ENCODE results near the gene ROR2.

ROR2 gene

GRCh38 chr9:91720751-91721705 lies 229.0 kb downstream of the ROR2 start:
- no peak for DNase-seq (ENCODE audit: low read depth in 2 of 2)

GRCh38 chr9:91720313-91720712 lies 229.7 kb downstream of the ROR2 start:
- DNase-seq (ENCODE audit: low read depth in 2 of 2) = no peak

GRCh38 chr9:91718071-91718470 lies 232.0 kb downstream of the ROR2 start:
- DNase-seq (ENCODE audit: low read depth in 2 of 2) = no peak

- DNase-seq (ENCODE audit: low read depth in 2 of 2) = no peak
These were observed 233.2 kb downstream of the ROR2 start for GRCh38 chr9:91716815-91717214.

- no peak for DNase-seq (ENCODE audit: low read depth in 2 of 2)
These were observed 233.8 kb downstream of the ROR2 start for GRCh38 chr9:91716239-91716638.

- no peak for DNase-seq (ENCODE audit: low read depth in 2 of 2)
These were observed 235.0 kb downstream of the ROR2 start for GRCh38 chr9:91714874-91715615.

GRCh38 chr9:91714020-91714806 lies 235.8 kb downstream of the ROR2 start:
- no peak for DNase-seq (ENCODE audit: low read depth in 2 of 2)

GRCh38 chr9:91712811-91713210 lies 237.2 kb downstream of the ROR2 start:
- DNase-seq (ENCODE audit: low read depth in 2 of 2) = no peak

- peak; percentile 66 for DNase-seq (ENCODE audit: low read depth in 2 of 2)
These were observed 238.1 kb downstream of the ROR2 start for GRCh38 chr9:91711755-91712601.

GRCh38 chr9:91710158-91710557 lies 239.9 kb downstream of the ROR2 start:
- no peak for DNase-seq (ENCODE audit: low read depth in 2 of 2)

GRCh38 chr9:91705386-91705785 lies 244.6 kb downstream of the ROR2 start:
- DNase-seq (ENCODE audit: low read depth in 2 of 2) = no peak

- no peak for DNase-seq (ENCODE audit: low read depth in 2 of 2)
These were observed 249.6 kb downstream of the ROR2 start for GRCh38 chr9:91700475-91700874.

- no peak for DNase-seq (ENCODE audit: low read depth in 2 of 2)
These were observed 251.8 kb downstream of the ROR2 start for GRCh38 chr9:91698266-91698665.

GRCh38 chr9:91697201-91697600 lies 252.8 kb downstream of the ROR2 start:
- no peak for DNase-seq (ENCODE audit: low read depth in 2 of 2)

- DNase-seq (ENCODE audit: low read depth in 2 of 2) = no peak
These were observed 255.8 kb downstream of the ROR2 start for GRCh38 chr9:91694081-91694870.

GRCh38 chr9:91693226-91693625 lies 256.8 kb downstream of the ROR2 start:
- no peak for DNase-seq (ENCODE audit: low read depth in 2 of 2)

GRCh38 chr9:91690540-91691249 lies 259.3 kb downstream of the ROR2 start:
- no peak for DNase-seq (ENCODE audit: low read depth in 2 of 2)

GRCh38 chr9:91689006-91689405 lies 261.0 kb downstream of the ROR2 start:
- no peak for DNase-seq (ENCODE audit: low read depth in 2 of 2)

GRCh38 chr9:91683269-91683668 lies 266.8 kb downstream of the ROR2 start:
- DNase-seq (ENCODE audit: low read depth in 2 of 2) = no peak

GRCh38 chr9:91682806-91683205 lies 267.2 kb downstream of the ROR2 start:
- DNase-seq (ENCODE audit: low read depth in 2 of 2) = no peak
